ENCODE data around the gene PHYKPL. TPM values are rescaled to one million over a fixed set of nuclear protein-coding genes. Genes with fewer than 3 reads are reported as not detected.

The PHYKPL gene
- total RNA-seq, 2 donors from 2014 or later = 22.8 to 34.5 TPM

DNA sequence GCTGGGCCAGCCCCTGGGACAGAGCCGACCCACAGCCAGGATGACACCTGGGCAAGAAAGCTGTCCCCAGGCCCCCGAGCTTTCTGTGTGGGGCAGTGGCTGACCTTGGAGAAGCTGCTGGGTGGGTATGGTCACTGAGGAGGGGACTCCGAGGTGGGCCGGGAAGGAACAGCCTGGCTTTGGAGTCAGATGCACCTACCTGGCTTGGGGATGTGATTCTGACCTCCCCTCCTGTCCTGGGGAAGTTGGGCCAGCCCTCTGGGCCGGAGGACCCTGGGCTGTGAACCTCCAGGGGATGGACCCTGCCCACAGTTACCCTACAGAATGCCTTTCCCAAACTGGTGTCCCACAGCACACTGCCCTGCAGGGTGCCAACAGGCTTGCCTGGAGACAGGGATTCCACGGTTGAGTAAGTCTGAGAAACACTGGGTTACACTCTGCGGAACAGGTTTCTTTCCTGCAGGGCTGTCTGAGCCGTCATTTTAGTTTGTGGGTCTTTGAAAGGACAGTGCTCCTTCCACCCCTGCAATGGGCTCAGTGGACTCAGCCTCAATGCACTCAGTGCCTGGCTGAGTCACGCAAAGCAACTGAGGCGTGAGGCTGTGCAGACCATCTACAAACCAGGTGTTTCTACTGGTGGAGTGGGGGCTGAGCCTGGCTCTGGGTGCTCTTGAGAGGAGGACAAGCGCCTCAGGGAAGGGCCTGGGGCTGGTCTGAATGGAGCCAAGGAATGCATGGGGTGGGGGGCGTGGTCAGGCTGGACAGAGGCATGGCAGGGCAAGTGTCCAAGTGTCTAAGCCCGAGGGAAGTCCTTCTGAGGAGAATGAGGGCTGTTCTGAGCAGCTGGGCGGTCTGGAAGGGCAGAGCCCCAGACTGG lies 41.3 kb upstream of the PHYKPL start:
- TF ChIP-seq, protein P1, sequence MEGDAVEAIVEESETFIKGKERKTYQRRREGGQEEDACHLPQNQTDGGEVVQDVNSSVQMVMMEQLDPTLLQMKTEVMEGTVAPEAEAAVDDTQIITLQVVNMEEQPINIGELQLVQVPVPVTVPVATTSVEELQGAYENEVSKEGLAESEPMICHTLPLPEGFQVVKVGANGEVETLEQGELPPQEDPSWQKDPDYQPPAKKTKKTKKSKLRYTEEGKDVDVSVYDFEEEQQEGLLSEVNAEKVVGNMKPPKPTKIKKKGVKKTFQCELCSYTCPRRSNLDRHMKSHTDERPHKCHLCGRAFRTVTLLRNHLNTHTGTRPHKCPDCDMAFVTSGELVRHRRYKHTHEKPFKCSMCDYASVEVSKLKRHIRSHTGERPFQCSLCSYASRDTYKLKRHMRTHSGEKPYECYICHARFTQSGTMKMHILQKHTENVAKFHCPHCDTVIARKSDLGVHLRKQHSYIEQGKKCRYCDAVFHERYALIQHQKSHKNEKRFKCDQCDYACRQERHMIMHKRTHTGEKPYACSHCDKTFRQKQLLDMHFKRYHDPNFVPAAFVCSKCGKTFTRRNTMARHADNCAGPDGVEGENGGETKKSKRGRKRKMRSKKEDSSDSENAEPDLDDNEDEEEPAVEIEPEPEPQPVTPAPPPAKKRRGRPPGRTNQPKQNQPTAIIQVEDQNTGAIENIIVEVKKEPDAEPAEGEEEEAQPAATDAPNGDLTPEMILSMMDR (IDR thresholded peaks at IDR 0.05) = no peak
- no peaks in the 10 kb centered on the region for H3K9me3 ChIP-seq
- no peak overlapping the region for H3K27ac ChIP-seq
- DNase-seq (ENCODE audit: low spot score) = no peak
- no peaks in the 10 kb centered on the region for H3K4me1 ChIP-seq
- no peaks in the 10 kb centered on the region for H3K36me3 ChIP-seq
- H3K27me3 ChIP-seq = no peaks in the 10 kb centered on the region
- H3K4me3 ChIP-seq = no peak overlapping the region

DNA sequence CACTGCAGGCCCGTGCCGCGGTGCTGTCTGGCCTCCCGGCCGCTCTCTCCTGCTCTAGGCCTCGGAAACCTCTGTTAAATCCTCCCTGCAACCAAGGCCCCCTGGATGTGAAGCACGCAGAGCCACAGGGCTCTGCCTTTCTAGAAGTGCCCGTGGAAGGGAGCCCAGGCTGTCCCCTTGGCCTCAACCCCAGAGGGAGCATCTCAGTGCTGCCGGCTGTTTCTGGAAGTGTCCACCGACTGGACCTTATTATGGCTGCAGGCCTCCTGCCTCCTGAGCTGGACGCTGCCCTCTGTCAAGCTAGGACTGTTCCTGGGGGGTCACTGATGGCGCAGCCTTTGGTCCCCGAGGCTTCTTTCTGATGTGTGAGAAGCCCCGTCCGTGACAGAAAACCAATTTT lies 40.4 kb upstream of the PHYKPL start:
- TF ChIP-seq, protein P1 (IDR thresholded peaks at IDR 0.05) = no peak
- Histone ChIP-seq H3K4me1 (no peaks in the 10 kb centered on the region), H3K27me3 (no peaks in the 10 kb centered on the region), H3K9me3 (no peaks in the 10 kb centered on the region), H3K36me3 (no peaks in the 10 kb centered on the region), H3K27ac (no peak overlapping the region), H3K4me3 (no peak overlapping the region)
- no peak for DNase-seq (ENCODE audit: low spot score)

DNA sequence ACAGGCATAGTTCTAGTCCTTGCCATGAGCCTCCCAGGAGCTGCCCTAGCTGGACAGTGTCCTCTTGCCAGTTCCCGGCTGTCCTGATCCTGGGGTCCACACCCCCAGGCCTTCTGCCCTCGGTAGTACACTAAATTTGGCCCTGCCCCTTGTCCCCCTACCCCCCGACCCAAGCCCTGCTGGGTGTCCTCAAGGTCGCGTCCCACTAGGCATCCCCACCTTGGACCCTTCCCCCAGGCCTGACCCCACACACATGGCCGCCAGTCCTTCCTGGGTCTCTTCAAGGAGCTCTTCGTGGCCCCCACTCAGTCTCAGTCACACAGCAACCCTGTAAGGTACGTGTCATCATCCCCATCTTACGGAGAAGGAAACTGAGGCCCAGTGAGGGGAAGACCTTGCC lies 40.0 kb upstream of the PHYKPL start:
- Histone ChIP-seq H3K9me3 (no peaks in the 10 kb centered on the region), H3K4me1 (no peaks in the 10 kb centered on the region), H3K4me3 (no peak overlapping the region), H3K36me3 (no peaks in the 10 kb centered on the region), H3K27ac (no peak overlapping the region), H3K27me3 (no peaks in the 10 kb centered on the region)
- no peak for DNase-seq (ENCODE audit: low spot score)
- TF ChIP-seq, protein P1 (IDR thresholded peaks at IDR 0.05) = no peak

DNA sequence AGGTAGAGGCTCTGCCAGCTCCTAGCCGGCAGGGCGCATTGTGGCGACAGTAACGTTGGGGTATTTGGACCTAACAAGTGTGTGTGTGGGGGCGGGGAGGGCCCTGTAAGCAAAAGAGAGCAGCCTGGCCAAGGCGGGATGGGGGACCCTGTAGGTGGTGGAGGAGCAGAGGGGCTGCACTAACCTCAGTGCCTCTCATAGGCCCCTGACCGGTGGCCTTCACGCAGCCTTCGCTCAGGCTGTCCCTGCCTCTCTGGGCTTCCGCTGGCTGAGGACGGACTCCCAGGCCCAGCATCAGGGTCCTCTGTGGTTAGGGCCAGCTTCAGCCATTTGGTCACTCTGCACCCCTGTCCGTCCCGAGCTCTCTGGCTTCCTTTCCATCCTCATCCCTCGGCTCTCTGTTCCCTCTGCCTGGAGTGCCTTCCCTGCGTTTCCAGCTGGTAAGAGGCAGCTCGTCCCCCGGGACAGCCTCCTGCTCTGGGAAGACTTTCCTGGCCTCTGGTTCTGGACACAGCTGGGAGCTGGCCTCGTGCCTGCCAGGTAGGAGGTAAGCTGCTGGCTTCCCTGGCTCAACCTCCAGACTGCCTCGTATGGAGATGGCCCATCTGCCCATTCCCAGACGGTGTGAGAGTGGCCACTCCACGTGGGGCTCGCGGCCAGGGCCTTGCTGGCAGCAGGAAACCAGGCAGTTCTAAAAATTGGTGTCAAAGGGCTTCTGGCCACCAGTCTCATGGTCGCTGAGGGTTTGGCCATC lies 39.3 kb upstream of the PHYKPL start:
- Histone ChIP-seq H3K9me3 (no peaks in the 10 kb centered on the region), H3K36me3 (no peaks in the 10 kb centered on the region), H3K4me3 (no peak overlapping the region), H3K27ac (no peak overlapping the region), H3K4me1 (no peaks in the 10 kb centered on the region), H3K27me3 (no peaks in the 10 kb centered on the region)
- TF ChIP-seq, protein P1 (IDR thresholded peaks at IDR 0.05) = no peak
- no peak for DNase-seq (ENCODE audit: low spot score)

DNA sequence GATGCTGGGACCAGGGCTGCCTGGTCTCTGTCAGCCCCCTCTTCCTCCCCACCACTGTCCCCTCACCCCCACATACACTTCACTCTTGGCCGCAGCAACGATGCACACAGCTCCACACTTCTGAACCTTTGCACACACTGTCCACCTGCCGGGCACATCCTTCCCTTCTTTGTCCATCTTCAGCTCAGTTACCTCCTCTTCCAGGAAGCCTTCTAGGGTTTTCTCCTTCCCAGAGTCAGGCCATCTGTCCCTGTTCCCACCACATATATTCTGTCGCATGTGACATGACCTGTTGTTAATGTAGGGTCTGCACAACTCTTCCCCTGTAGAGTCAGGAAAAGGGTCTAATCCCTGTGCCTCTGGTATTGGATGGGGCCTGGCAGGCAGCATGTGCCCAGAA lies 38.6 kb upstream of the PHYKPL start:
- no peak for DNase-seq (ENCODE audit: low spot score)
- H3K27me3 ChIP-seq = no peaks in the 10 kb centered on the region
- no peaks in the 10 kb centered on the region for H3K9me3 ChIP-seq
- no peaks in the 10 kb centered on the region for H3K4me1 ChIP-seq
- TF ChIP-seq, protein P1 (IDR thresholded peaks at IDR 0.05) = no peak
- H3K36me3 ChIP-seq = no peaks in the 10 kb centered on the region
- no peak overlapping the region for H3K4me3 ChIP-seq
- no peak overlapping the region for H3K27ac ChIP-seq

Data from right atrium auricular region (tissue), 2 donors.